Spleen (tissue), 7 donors: ENCODE results near the gene FBLN2.

Experiments used
- POLR2A ChIP-seq, 3 donors: fragments of 450-650 bp; IDR thresholded peaks; one replicate each; pipeline ENCODE4 v1.5.1; 2017; ENCODE audit warnings: antibody characterized with exemption in 3 of 3, mild to moderate bottlenecking in 1 of 3
- POLR2AphosphoS5 ChIP-seq, 3 donors: sonication (generic); formaldehyde crosslinking; IDR thresholded peaks; one replicate each; pipeline ENCODE4 v1.5.1; 2017; ENCODE audit warnings: antibody characterized with exemption in 3 of 3
- TF ChIP-seq, protein P1 (sequence below), 11 experiments: fragments of 200-600 bp in 7 of 11; fragments of 450-650 bp in 4 of 11; sonication (generic) in 4 of 11; IDR thresholded peaks in 8 of 11; conservative IDR thresholded peaks in 3 of 11; 1 replicate in 7 of 11; 2 replicates in 4 of 11; pipeline versions ENCODE4 v1.4.0 to v1.8.0; 2016 to 2021; ENCODE audit warnings: antibody characterized with exemption in 11 of 11, inconsistent platforms in 4 of 11, mild to moderate bottlenecking in 1 of 11
- donor health status: DM: no; HTN: no; CAD: no; lungs with moderate emphysema.
- donor health status: DM: no; HTN: no; CAD: no.
- donor health status: DM: no; HTN: no; CAD: no.

DNA sequence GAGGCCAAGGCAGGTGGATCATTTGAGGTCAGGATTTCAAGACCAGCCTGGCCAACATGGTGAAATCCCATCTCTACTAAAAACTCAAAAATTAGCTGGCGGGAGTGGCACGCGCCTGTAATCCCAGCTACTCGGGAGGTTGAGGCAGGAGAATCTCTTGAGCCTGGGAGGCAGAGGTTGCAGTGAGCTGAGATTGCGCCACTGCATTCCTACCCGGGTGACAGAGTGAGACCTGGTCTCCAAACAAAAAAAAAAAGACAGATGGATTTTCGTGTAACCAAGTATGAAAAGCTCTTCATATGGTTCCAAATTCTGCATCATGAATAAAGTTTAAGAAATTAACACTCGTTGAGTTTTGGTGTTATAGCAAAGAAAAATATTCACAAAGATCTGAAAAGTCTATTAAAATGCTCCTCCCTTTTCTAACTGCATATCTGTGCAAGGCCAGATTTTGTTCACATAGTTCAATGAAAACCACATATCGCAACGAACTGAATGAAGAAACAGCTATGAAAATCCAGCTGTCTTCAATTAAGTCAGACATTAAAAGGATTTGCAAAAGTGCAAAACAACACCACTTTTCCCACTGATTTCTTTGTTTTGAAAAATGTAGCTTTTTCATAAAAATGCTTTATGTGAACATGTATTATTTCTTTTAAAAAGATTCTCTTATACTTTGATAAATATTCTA is 23.8 kb upstream of the FBLN2 start:
- TF ChIP-seq, protein P1, sequence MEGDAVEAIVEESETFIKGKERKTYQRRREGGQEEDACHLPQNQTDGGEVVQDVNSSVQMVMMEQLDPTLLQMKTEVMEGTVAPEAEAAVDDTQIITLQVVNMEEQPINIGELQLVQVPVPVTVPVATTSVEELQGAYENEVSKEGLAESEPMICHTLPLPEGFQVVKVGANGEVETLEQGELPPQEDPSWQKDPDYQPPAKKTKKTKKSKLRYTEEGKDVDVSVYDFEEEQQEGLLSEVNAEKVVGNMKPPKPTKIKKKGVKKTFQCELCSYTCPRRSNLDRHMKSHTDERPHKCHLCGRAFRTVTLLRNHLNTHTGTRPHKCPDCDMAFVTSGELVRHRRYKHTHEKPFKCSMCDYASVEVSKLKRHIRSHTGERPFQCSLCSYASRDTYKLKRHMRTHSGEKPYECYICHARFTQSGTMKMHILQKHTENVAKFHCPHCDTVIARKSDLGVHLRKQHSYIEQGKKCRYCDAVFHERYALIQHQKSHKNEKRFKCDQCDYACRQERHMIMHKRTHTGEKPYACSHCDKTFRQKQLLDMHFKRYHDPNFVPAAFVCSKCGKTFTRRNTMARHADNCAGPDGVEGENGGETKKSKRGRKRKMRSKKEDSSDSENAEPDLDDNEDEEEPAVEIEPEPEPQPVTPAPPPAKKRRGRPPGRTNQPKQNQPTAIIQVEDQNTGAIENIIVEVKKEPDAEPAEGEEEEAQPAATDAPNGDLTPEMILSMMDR (IDR thresholded peaks at IDR 0.05 in 8 of 11, conservative IDR thresholded peaks at IDR 0.05 in 3 of 11), result no peak
- no peak for TF ChIP-seq POLR2A (IDR thresholded peaks at IDR 0.05)
- no peak for TF ChIP-seq POLR2AphosphoS5 (IDR thresholded peaks at IDR 0.05)
